B cell (primary cell): ENCODE data around the gene GMEB2.

Source experiments
- EZH2 ChIP-seq: IDR thresholded peaks from 2 replicates; pipeline ENCODE4 v1.6.1; 2012; ENCODE audit warnings: borderline replicate concordance, low read depth, mild to moderate bottlenecking, moderate library complexity, low read length; ENCODE audit not compliant: insufficient read depth, poor library complexity, severe bottlenecking
- TF ChIP-seq, protein P1 (sequence below): fragments of 200-600 bp; IDR thresholded peaks from one replicate; pipeline ENCODE4 v1.8.0; 2022; ENCODE audit warnings: antibody characterized with exemption, mild to moderate bottlenecking

DNA sequence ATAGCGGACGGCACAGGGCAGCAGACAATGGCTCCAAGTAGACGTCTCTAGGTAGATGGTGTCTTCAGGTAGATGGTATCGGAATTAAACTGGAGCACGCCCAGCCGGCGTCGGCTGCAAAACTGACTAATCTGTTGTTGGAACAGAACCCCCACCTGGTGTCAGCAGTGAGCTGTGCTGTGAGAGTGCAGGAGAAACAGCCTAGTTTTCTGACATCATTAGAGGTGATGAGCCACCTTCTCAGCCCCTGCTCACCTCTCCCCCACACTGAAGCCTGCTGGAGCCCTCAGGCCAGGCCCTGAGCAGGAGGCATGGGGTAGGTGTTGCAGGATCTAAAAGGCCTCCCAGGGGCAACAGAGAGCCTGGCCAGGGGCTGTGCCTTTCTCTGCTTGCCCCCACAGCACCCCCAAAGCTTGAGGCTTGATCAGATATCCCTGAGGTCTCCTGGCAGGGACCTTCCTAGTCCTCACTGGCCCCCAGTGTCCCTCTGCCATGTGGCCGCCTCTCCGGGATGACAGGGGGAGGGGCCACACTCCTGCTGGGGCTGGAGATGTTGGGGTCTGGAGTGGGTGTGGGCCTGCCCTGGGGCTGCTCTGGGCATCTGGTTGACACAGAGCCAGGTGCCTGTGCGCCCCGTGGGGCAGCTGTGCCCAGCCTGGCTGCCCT lies 46.0 kb downstream of the GMEB2 start:
- no peak for TF ChIP-seq EZH2
- TF ChIP-seq, protein P1, sequence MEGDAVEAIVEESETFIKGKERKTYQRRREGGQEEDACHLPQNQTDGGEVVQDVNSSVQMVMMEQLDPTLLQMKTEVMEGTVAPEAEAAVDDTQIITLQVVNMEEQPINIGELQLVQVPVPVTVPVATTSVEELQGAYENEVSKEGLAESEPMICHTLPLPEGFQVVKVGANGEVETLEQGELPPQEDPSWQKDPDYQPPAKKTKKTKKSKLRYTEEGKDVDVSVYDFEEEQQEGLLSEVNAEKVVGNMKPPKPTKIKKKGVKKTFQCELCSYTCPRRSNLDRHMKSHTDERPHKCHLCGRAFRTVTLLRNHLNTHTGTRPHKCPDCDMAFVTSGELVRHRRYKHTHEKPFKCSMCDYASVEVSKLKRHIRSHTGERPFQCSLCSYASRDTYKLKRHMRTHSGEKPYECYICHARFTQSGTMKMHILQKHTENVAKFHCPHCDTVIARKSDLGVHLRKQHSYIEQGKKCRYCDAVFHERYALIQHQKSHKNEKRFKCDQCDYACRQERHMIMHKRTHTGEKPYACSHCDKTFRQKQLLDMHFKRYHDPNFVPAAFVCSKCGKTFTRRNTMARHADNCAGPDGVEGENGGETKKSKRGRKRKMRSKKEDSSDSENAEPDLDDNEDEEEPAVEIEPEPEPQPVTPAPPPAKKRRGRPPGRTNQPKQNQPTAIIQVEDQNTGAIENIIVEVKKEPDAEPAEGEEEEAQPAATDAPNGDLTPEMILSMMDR: peak; percentile 71
